ENCODE results near the gene S100A1. TPM values are rescaled to one million over a fixed set of nuclear protein-coding genes. Genes with fewer than 3 reads are reported as not detected.

The S100A1 gene
- total and polyA plus RNA-seq, 2 of the 13 experiments (the other 11 are each of a cell fraction or from before 2014, with no cell fraction given): 120 to 251 TPM

DNA sequence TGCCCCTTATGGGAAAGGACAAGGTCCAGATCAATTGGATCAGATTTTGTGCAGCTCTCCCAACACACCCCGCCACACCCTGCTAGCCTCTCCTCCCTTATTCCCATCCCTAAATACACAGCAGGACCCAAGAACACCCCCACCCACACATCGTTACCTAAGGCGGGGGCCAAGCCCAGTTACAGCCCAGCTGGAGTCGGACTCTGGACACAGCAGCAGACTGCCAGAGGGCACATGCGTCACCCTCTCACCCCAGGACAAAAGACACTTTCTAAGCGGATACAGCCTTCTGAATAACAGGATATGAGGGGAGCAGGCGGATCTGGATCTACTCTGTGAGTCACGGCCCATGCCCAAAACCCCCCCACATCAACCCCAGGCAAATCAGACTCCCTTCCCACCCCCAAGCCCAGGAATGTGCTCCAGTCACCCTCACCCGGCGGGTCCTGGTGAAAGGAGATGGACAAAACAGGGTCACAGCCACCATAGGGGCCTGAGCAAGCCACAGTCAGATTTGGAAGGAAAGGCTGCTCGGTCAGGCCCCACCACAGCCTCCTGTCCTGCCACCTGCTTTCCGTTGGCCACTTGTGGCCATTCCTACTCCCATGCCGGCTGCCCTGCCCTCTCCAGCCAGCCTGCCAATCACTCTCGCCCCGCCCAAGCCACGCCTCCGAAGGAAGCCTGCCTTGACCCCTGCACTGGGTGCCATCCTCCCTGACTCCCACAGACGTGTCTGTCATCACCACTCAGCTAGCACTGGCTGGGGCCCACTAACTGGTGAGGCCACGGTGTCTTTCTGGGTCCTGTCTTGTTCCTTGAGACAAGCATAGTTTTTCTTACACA is 19.3 kb upstream of the S100A1 start (continued):
- TF ChIP-seq ZNF550 (CRISPR knock-in tag; IDR thresholded peaks at IDR 0.05; ENCODE audit: borderline replicate concordance) (no peak), RELA (CRISPR knock-in tag; IDR thresholded peaks at IDR 0.05) (no peak), ZNF619 (CRISPR knock-in tag; IDR thresholded peaks at IDR 0.05) (no peak), ZSCAN20 (CRISPR knock-in tag; IDR thresholded peaks at IDR 0.05; ENCODE audit: borderline replicate concordance) (0 out of 2 replicates have a peak, but pooled peaks have one; percentile 40), SRY (CRISPR knock-in tag; IDR thresholded peaks at IDR 0.05) (peak; percentile 78), ZC3H13 (CRISPR knock-in tag; IDR thresholded peaks at IDR 0.05) (no peak), ZNF589 (CRISPR knock-in tag; conservative IDR thresholded peaks at IDR 0.05) (peak; percentile 52; the same call in 1 of the 2 replicates), ZNF629 (CRISPR knock-in tag; conservative IDR thresholded peaks at IDR 0.05) (no peak), ZNF234 (CRISPR knock-in tag; conservative IDR thresholded peaks at IDR 0.05) (no peak), SRSF9 (IDR thresholded peaks at IDR 0.05; ENCODE audit: borderline replicate concordance, insufficient read depth, low read depth, low read length, poor library complexity, severe bottlenecking) (no peak), ZKSCAN1 (IDR thresholded peaks at IDR 0.05; ENCODE audit: low read length) (no peak), KDM5B (CRISPR knock-in tag; IDR thresholded peaks at IDR 0.05; ENCODE audit: borderline replicate concordance) (no peak; the same call in 1 of the 2 replicates), ZNF101 (CRISPR knock-in tag; IDR thresholded peaks at IDR 0.05; ENCODE audit: borderline replicate concordance, low read depth) (no peak), ZNF879 (CRISPR knock-in tag; IDR thresholded peaks at IDR 0.05) (0 out of 2 replicates have a peak, but pooled peaks have one; percentile 38), SP5 (CRISPR knock-in tag; IDR thresholded peaks at IDR 0.05; ENCODE audit: borderline replicate concordance, low read depth) (peak; percentile 95)
- TF ChIP-seq, protein P1, sequence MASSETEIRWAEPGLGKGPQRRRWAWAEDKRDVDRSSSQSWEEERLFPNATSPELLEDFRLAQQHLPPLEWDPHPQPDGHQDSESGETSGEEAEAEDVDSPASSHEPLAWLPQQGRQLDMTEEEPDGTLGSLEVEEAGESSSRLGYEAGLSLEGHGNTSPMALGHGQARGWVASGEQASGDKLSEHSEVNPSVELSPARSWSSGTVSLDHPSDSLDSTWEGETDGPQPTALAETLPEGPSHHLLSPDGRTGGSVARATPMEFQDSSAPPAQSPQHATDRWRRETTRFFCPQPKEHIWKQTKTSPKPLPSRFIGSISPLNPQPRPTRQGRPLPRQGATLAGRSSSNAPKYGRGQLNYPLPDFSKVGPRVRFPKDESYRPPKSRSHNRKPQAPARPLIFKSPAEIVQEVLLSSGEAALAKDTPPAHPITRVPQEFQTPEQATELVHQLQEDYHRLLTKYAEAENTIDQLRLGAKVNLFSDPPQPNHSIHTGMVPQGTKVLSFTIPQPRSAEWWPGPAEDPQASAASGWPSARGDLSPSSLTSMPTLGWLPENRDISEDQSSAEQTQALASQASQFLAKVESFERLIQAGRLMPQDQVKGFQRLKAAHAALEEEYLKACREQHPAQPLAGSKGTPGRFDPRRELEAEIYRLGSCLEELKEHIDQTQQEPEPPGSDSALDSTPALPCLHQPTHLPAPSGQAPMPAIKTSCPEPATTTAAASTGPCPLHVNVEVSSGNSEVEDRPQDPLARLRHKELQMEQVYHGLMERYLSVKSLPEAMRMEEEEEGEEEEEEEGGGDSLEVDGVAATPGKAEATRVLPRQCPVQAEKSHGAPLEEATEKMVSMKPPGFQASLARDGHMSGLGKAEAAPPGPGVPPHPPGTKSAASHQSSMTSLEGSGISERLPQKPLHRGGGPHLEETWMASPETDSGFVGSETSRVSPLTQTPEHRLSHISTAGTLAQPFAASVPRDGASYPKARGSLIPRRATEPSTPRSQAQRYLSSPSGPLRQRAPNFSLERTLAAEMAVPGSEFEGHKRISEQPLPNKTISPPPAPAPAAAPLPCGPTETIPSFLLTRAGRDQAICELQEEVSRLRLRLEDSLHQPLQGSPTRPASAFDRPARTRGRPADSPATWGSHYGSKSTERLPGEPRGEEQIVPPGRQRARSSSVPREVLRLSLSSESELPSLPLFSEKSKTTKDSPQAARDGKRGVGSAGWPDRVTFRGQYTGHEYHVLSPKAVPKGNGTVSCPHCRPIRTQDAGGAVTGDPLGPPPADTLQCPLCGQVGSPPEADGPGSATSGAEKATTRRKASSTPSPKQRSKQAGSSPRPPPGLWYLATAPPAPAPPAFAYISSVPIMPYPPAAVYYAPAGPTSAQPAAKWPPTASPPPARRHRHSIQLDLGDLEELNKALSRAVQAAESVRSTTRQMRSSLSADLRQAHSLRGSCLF (CRISPR knock-in tag; IDR thresholded peaks at IDR 0.05; ENCODE audit: borderline replicate concordance): no peak
- TF ChIP-seq, protein P2, sequence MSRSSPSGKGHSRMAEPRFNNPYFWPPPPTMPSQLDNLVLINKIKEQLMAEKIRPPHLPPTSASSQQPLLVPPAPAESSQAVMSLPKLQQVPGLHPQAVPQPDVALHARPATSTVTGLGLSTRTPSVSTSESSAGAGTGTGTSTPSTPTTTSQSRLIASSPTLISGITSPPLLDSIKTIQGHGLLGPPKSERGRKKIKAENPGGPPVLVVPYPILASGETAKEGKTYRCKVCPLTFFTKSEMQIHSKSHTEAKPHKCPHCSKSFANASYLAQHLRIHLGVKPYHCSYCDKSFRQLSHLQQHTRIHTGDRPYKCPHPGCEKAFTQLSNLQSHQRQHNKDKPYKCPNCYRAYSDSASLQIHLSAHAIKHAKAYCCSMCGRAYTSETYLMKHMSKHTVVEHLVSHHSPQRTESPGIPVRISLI (CRISPR knock-in tag; IDR thresholded peaks at IDR 0.05; ENCODE audit: borderline replicate concordance): no peak
